ENCODE measurements around the gene DDX3X. TPM values are rescaled to one million over a fixed set of nuclear protein-coding genes. Genes with fewer than 3 reads are reported as not detected.
A peak's percentile ranks its signal among the peaks of the same experiment; 100 is the strongest.
"Not testable (repeated sequence)": the region's sequence is repeated elsewhere in the genome, so short reads cannot be mapped to it uniquely, and the experiment has no call there.

DDX3X gene
- total RNA-seq = 92.3 TPM

DNA sequence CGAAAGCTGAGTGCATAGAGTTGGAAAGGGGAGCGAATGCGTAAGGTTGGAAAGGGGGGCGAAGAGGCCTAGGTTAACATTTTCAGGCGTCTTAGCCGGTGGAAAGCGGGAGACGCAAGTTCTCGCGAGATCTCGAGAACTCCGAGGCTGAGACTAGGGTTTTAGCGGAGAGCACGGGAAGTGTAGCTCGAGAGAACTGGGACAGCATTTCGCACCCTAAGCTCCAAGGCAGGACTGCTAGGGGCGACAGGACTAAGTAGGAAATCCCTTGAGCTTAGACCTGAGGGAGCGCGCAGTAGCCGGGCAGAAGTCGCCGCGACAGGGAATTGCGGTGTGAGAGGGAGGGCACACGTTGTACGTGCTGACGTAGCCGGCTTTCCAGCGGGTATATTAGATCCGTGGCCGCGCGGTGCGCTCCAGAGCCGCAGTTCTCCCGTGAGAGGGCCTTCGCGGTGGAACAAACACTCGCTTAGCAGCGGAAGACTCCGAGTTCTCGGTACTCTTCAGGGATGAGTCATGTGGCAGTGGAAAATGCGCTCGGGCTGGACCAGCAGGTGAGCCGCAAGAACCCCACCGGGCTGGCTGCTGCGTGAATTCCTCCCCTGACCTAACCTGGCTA lies at the start of gene DDX3X:
DDX3X (plus strand) TSS at position 419 of the 619 bp plus-strand sequence; CDS start at position 510, 91 bp downstream.
- peak; percentile 75 for ATAC-seq
- peak; percentile 85 for DNase-seq (ENCODE audit: low spot score)

DNA sequence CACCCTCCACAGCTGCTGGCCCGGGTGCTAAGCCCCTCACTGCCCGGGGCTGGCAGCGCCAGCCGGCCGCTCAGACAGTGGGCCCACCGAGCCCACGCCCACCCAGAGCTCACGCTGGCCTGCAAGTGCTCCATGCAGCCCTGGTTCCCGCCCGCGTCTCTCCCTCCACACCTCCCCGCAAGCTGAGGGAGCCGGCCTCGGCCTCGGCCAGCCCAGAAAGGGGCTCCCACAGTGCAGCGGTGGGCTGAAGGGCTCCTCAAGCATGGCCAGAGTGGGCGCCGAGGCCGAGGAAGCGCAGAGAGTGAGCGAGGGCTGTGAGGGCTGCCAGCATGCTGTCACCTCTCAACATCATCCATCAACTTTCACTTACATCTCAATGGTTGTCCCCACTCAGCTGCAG lies 48.0 kb upstream of the DDX3X start:
- not testable (repeated sequence) for DNase-seq (ENCODE audit: low spot score); ATAC-seq

DNA sequence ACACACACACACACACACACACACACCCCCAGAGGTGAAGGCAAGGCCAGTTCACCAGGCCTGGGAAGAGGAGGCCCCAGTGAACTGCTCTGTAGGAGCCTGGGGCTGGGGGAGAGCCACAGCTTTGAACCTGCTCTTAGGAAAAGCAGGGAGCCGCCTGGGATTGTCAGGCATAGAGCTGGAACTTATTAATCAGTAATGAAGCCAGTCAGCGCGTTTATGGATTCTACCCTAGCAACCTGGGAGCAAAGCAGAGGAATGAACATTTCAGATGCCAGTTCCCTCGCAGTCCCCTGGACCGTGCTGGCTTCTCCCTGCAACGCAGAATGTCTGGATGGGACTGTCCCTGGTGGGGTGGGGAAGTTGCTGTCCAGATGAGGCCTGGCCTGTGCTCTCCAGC lies 45.3 kb upstream of the DDX3X start:
- ATAC-seq (no peak), DNase-seq (ENCODE audit: low spot score) (no peak)

DNA sequence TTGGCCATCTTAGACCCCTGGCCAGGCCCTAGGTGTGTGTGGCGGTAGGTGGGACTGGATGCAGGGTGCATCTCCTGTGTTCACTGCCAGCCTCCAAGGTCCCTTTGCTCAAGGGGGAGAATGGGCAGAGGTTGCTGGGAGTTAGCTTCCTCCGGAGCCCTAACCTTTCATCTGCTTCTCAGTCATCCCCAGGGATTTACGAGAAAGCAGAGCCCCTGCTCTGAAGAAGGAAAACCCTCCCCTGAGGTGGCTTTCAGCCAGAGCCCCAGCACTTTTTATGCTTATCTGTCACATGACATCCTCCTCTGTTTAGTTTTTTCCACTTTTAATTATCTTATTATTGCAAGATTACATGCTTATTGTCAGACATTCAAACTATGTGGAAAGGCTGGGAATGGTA lies 44.9 kb upstream of the DDX3X start:
- DNase-seq (ENCODE audit: low spot score) (no peak), ATAC-seq (no peak)

- ATAC-seq = no peak
- no peak for DNase-seq (ENCODE audit: low spot score)
Measured at GRCh38 chrX:41291309-41291708, 42.7 kb upstream of the DDX3X start.

- ATAC-seq = peak; percentile 58
- no peak for DNase-seq (ENCODE audit: low spot score)
Measured at GRCh38 chrX:41293269-41293668, 40.7 kb upstream of the DDX3X start.

DNA sequence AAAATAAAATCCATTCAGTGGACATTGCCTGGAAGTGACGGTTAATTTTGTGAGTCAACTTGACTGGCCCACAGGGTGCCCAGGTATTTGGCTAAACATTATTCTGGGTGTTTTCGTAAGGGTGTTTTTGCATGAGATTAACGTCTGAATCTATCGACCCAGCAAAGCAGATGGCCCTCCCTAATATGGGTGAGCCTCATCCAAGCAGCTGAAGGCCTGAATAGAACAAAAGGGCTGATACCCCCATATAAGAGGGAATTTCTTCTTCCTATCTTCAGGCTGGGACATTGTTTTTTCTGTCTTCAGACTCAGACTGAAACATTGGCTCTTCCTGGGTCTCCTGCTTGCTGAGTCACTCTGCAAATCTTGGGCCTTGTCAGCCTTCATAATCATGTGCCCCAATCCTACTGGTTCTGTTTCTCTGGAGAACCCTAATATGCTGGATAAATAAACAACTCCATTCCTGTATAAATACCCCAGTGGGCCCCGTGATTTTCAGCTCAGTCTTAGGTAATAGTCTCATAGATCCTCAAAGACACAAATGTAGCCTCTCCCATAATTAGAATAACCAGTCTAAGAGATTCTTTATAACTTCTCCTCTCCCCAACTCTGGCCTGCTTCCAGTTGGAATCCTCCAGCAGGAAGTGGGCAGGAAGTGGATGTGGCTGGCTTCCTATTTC lies 33.1 kb upstream of the DDX3X start:
- no peak for DNase-seq (ENCODE audit: low spot score)
- ATAC-seq = no peak

GRCh38 chrX:41301438-41301824 lies 32.5 kb upstream of the DDX3X start:
- no peak for DNase-seq (ENCODE audit: low spot score)
- no peak for ATAC-seq

DNA sequence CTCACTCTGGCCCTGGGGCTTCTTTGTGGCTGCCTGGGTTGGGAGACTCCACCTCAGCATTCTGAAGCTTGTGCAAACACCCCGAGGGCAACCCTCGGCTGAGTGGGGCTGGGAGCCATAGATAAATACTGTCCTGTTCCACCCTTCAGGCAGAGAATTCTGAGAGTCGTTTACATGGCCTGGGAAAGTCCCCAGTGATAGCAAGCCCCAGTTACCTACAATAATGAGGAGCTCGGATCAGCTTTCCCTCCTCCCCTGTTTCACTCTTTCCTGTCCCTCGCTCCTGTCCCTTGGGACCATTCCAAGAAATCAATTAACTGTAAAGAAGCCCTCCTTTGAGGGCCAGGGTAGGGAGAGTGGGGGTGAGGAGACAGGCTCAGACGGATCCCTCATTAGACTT lies 31.6 kb upstream of the DDX3X start:
- ATAC-seq (no peak), DNase-seq (ENCODE audit: low spot score) (no peak)

DNA sequence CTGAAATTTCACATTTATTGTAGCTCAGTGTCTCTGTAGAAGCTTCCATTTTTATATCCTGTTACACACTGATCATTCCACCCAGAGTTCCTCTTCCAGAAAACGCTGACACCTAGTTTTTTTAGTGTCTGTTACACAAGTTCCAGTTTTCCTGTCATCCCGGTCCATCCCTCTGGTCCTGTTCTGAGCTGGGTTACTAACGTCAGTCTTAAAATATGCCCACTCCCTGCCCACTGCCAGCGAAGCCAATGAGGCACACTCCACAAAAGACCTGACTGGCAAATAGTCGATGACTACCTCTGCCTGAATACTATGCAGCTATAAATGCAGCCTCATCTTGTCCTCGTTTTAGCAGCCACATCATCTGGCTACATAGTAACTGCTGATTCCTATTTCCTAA lies 30.9 kb upstream of the DDX3X start:
- DNase-seq (ENCODE audit: low spot score) (no peak), ATAC-seq (no peak)

DNA sequence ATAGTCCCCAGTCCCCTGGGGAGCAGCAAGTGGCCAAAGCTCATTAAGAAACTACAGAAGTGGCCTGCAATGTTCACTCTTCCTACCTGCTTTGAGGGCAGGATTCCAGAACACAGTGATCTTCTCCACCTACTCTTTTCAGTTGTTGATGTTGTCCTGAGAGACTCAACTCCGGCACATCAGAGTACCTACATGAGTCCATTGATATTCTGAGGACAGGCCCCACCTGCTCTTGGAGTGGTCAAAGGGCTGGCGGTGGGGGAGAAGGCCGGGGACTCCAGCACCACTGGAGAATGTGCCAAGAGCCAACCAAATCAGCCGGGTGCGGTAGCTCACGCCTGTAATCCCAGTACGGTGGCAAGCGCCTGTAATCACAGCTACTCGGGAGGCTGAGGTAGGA lies 29.8 kb upstream of the DDX3X start:
- ATAC-seq = no peak
- no peak for DNase-seq (ENCODE audit: low spot score)

DNA sequence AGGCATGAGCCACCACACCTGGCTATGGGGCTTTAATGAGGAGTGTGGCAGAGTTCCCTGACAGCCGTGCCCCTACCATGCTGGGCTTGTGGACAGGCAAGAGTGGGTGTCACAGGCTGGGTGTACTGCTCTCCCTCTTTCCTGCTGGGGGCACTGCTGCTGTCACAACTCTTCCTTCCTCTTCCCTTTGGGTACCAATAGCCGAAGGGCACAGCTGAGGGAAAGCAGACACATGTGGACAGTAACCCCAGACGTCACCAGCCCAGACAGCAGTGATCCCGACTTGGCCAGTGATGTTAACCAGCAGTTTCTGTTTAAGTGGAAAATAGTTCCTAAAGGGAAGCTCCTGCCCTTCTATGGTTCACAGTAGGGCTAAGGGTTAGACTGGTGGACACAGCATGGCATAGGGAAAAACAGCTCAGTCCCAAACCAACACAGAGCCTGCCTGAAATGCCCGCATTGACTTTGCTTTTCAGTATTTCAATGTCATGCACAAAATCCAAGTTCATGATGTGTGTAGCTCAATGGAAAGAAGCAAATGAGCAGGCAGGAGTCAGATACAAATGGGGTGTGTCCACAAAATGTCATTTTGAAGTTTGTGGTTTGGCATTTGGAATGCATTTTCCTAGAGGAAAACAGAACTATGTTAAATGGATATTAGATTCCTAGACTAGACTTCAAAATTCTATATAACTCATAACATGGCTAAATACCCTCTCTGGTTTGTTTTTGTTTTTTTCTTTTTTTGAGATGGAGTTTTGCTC lies 24.9 kb upstream of the DDX3X start:
- no peak for DNase-seq (ENCODE audit: low spot score)
- ATAC-seq = no peak

- DNase-seq (ENCODE audit: low spot score) = no peak
- ATAC-seq = no peak
Measured at GRCh38 chrX:41312786-41313185, 21.2 kb upstream of the DDX3X start.

DNA sequence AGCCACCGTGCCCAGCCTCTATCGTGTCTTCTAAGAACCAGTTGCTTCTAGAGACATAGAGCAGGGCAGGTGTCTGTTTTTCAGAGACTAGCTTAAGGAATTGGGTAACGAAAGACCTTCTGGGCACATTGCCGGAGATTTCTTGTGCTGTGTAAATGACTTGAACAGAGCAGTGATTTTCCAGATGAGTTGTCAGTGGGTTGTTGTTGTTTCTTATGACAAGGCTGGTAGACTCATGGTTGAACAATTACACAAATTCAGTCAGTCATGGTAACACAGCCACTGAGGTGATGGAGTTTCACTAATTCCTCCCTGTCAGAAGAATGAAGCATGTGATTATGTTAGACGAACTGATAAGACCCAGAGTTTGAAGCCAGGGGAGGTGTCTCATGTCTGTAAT lies 20.5 kb upstream of the DDX3X start:
- no peak for ATAC-seq
- no peak for DNase-seq (ENCODE audit: low spot score)

DNA sequence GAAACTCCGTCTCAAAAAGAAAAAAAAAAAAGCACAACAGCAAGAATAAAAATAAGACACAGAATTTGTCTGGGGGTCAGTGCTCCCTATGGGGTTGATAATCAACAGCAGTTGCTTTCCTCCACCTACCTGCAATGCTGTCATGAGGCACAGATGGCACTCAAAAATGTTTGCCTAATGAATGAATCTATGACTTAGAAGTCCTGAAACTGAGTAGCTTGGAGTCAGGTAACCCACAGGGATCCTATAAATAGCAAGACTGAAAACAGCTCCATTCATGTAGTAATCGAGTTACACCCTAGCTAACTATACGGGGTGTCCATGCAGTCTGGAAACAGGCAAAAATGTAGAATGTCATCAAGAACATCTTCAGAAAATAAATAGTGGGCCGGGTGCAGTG lies 19.8 kb upstream of the DDX3X start:
- DNase-seq (ENCODE audit: low spot score) (no peak), ATAC-seq (no peak)

DNA sequence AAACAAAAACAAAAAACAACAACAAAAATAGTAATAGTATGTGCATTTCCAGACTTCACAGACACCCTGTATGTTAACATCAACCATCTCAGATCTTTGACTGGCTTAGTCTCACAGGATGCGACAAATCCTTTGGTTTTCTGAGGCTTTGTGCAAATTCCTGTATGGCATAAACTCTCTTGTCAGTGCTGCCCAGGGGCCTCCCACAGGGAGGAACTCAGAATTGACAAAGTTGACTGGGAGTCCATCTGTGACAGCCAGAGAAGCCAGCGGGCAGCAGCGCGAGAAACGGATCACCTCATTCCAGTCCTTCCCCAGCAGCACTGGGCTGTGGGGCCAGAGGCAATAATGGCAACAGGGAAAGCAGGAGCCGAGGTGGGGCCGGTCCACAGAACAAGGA lies 19.1 kb upstream of the DDX3X start:
- no peak for DNase-seq (ENCODE audit: low spot score)
- ATAC-seq = no peak

- not testable (repeated sequence) for DNase-seq (ENCODE audit: low spot score); ATAC-seq
Measured at GRCh38 chrX:41316266-41316665, 17.7 kb upstream of the DDX3X start.

GRCh38 chrX:41317477-41318208 lies 16.3 kb upstream of the DDX3X start:
- no peak for DNase-seq (ENCODE audit: low spot score)

GRCh38 chrX:41320393-41320792 lies 13.6 kb upstream of the DDX3X start:
- no peak for DNase-seq (ENCODE audit: low spot score)
- ATAC-seq = no peak

More at GRCh38 chrX:41317477-41318208, 16.3 kb upstream of the DDX3X start:
- ATAC-seq = no peak

GRCh38 chrX:41322821-41323603 lies 10.9 kb upstream of the DDX3X start:
- ATAC-seq = no peak
- no peak for DNase-seq (ENCODE audit: low spot score)

DNA sequence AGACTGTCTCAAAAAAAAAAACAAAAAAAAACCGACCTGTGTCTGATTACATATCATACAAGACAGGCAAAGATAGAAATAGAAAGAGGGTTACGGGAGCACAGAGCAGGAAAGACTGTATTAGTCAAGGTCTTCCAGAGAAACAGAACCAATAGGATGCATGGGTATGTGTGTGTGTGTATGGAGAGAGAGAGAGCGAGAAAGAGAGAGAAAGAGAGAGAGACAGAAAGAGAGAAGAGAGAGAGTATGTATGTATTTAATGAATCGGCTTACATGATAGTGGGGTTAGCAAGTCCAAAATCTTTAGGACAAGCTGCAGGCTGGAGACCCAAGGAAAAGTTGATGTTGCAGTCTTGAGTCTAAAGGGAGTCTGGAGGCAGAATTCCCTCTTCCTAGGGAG lies 7.5 kb upstream of the DDX3X start:
- ATAC-seq = no peak
- no peak for DNase-seq (ENCODE audit: low spot score)

Measured in left lobe of liver (tissue), 2 donors.